BE2C (cell line): ENCODE measurements around the gene TOMM20L.
"Not testable (repeated sequence)": the region's sequence is repeated elsewhere in the genome, so short reads cannot be mapped to it uniquely, and the experiment has no call there.

Experiments
- DNase-seq: peaks from one replicate; pipeline ENCODE4 v3.0.0-alpha.2; 2020
- H3K27me3 ChIP-seq: fragments of 250-450 bp; sonication (Bioruptor Pico); 2 replicates; pipeline ENCODE4 v1.5.1; 2020; ENCODE audit warnings: mild to moderate bottlenecking
- H3K36me3 ChIP-seq: fragments of 250-450 bp; sonication (Bioruptor Pico); 2 replicates; pipeline ENCODE4 v1.5.1; 2020; ENCODE audit warnings: mild to moderate bottlenecking
- H3K4me1 ChIP-seq: fragments of 250-450 bp; sonication (Bioruptor Pico); 2 replicates; pipeline ENCODE4 v1.5.1; 2020
- H3K4me3 ChIP-seq: 2 replicates; pipeline ENCODE4 v1.5.1; 2011; ENCODE audit warnings: low read depth, low read length
- H3K9me3 ChIP-seq: fragments of 250-450 bp; sonication (Bioruptor Pico); 2 replicates; pipeline ENCODE4 v1.5.1; 2020
- TF ChIP-seq, protein P1 (sequence below): IDR thresholded peaks from 2 replicates; pipeline ENCODE4 v1.5.1; 2012; ENCODE audit warnings: mild to moderate bottlenecking, low read depth, low read length

The TOMM20L gene

DNA sequence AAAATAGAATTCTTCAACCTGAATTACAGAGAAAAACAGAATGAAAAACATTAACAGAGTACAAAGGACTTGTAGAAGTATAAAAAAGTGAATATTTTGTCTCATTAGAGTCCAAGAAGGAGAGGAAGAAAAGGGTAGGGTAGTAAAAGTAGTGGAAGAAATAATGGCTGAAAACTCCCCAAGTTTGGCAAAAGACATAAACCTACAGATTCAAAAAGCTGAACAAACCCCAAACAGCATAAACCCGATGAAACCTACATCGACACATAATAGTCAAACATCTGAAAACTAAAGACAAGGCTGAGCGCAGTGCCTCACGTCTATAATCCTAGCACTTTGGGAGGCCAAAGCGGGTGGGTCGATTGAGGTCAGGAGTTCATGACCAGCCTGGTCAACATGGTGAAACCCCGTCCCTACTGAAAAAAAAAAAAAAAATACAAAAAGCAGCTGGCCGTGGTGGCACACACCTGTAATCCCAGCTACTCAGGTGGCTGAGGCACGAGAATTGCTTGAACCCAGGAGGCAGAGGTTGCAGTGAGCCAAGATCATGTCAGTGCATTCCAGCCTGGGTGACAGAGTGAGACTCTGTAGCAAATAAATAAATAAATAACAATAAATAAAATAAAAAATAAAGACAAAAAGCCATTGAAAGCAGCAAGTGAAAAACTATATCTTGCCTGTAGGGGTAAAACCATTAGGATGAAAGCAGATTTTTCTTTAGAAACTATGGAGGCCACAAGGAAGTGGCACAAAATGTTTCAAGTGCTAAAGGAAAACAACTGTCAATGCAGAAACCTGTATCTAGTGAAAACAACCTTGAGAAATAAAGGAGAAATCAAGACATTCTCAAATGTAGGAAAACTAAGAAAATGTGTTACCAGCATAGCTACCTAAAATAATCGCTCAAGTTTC, 20.2 kb downstream of the TOMM20L start:
- DNase-seq = no peak
- H3K27me3 ChIP-seq = no peaks in the 10 kb centered on the region
- no peaks in the 10 kb centered on the region; the same call in 1 of the 2 replicates for H3K9me3 ChIP-seq
- no peak overlapping the region for H3K4me3 ChIP-seq
- TF ChIP-seq, protein P1, sequence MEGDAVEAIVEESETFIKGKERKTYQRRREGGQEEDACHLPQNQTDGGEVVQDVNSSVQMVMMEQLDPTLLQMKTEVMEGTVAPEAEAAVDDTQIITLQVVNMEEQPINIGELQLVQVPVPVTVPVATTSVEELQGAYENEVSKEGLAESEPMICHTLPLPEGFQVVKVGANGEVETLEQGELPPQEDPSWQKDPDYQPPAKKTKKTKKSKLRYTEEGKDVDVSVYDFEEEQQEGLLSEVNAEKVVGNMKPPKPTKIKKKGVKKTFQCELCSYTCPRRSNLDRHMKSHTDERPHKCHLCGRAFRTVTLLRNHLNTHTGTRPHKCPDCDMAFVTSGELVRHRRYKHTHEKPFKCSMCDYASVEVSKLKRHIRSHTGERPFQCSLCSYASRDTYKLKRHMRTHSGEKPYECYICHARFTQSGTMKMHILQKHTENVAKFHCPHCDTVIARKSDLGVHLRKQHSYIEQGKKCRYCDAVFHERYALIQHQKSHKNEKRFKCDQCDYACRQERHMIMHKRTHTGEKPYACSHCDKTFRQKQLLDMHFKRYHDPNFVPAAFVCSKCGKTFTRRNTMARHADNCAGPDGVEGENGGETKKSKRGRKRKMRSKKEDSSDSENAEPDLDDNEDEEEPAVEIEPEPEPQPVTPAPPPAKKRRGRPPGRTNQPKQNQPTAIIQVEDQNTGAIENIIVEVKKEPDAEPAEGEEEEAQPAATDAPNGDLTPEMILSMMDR = no peak
- peaks cover 5% of the 10 kb centered on the region for H3K4me1 ChIP-seq
- H3K36me3 ChIP-seq = peaks cover 72% of the 10 kb centered on the region

DNA sequence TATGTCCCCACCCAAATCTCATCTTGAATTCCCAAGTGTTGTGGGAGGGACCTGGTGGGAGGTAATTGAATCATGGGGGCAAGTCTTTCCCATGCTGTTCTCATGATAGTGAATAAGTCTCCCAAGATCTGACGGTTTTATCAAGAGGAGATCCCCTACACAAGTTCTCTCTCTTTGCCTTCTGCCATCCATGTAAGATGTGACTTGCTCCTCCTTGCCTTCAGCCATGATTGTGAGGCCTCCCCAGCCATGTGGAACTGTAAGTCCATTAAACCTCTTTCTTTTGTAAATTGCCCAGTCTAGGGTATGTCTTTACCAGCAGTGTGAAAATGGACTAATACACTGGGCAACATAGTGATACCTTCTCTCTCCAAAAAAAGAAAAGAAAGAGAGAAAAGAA, 21.2 kb downstream of the TOMM20L start:
- DNase-seq, H3K9me3 ChIP-seq, H3K4me1 ChIP-seq, H3K27me3 ChIP-seq, H3K4me3 ChIP-seq: not testable (repeated sequence)
- H3K36me3 ChIP-seq = peaks cover 64% of the 10 kb centered on the region

DNA sequence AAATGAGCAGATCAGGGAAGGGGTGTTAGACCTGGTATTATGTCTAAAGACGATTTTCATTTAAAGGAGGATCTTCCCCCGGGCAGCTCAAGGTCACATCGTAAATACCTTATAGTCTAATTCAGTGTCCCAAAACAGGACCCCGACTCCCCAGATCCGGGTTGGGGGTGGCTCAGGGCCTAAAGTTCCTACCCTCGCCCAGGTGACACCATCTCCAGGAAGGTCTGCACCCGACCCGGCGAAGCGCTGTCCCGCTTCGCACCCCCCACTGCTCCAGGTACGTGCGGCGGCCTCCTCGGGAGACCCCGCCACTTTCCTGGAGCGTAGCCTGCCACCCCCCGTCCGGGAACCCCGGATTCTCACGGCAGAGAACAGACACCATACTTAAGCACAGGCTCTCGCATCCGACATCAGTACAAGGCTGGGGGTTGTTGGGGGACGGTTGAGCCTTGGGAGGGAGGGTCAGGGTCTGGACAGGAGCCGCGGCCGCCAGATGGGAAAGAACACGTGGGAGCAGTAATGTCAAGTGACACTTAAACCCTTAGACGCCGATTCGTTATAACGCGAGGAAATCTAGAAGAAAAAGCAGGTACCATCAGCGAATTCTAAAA, 31.0 kb downstream of the TOMM20L start:
- no peaks in the 10 kb centered on the region for H3K9me3 ChIP-seq
- H3K27me3 ChIP-seq = no peaks in the 10 kb centered on the region
- TF ChIP-seq, protein P1 = no peak
- peak; percentile 79 for DNase-seq
- peaks cover 32% of the 10 kb centered on the region for H3K36me3 ChIP-seq
- H3K4me1 ChIP-seq = no peaks in the 10 kb centered on the region; the same call in 1 of the 2 replicates
- H3K4me3 ChIP-seq = peak overlapping the region; percentile 98

DNA sequence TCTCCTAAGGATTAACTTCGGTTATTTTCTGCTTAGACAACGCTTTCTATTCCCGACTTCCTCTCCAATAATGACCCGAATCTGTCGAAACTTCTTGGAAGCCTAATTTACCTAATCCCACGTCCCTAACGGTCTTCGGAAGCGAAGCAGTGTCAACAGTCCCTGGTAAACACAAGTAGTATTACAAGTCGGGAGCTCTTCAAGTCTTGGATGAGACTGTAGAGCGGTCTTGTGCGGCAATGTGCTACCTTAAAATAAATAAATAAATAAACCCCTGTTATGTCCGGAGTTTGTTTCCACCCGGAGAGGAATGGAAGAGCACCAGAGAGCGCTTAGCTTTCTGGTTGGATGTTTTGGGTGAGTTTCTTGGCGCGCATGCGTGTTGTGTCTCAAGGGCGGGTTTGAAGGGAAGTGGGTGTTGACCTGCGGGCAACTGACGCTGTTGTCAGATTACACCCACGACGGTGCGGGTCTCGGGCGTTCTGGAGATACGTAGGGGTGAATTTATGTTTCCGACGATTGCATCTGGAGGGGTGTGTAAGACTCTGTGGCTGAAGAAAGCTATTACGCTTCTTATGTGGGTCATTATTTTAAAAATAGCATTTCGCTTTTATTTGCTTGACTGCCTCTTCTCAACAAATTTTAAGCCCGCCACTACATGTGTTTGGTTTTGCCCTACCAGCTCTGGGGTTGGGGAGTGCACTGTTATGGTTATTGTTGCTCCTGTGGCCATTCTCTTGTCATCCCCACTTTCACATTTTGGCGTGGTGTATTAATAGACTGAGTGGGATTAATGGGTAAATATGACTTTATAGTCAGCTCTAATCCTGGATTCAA, 31.8 kb downstream of the TOMM20L start, which contains the start of the genes KIAA0586 and TIMM9:
TSS of gene KIAA0586 (plus strand) at position 439 of the 837 bp plus-strand sequence. CDS start 546 bp downstream, outside the sequence.
TSS of gene TIMM9 (minus strand) at position 251 of the 837 bp plus-strand sequence. CDS start 15,586 bp downstream, outside the sequence.
- H3K27me3 ChIP-seq = no peaks in the 10 kb centered on the region
- H3K4me1 ChIP-seq = no peaks in the 10 kb centered on the region; the same call in 1 of the 2 replicates
- TF ChIP-seq, protein P1 = no peak
- H3K9me3 ChIP-seq = no peaks in the 10 kb centered on the region
- peak within 1 kb of the TSS; percentile 98 for H3K4me3 ChIP-seq
- peak; percentile 96 for DNase-seq
- H3K36me3 ChIP-seq = peaks cover 30% of the 10 kb centered on the region

DNA sequence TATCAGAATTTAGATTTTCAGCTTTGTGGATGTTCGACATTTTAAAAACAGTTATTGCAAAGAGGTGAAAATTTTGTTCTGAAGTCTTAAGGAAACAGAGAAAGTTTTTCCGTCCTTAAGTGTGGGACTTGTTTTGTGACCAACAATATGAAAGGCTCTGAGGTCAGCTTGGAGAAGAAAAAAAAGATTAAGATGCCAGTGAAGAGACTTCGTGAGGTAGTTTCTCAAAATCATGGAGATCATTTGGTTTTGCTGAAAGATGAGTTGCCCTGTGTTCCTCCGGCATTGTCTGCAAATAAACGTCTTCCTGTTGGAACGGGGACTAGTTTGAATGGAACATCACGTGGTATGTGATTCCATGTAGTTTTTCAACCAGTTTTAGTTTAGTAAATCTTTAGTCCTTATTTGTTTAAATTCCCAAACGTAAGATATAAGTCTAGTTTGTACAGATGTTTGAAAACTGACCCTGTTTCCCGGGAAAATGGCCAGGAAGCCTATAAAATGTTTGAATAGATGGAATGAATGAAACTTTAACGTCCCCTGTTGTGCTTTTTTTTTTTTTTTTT, 32.5 kb downstream of the TOMM20L start:
- peak; percentile 28 for DNase-seq
- peaks cover 30% of the 10 kb centered on the region for H3K36me3 ChIP-seq
- TF ChIP-seq, protein P1 = no peak
- H3K4me1 ChIP-seq = no peaks in the 10 kb centered on the region; the same call in 1 of the 2 replicates
- no peaks in the 10 kb centered on the region for H3K27me3 ChIP-seq
- peak overlapping the region; percentile 98 for H3K4me3 ChIP-seq
- H3K9me3 ChIP-seq = no peaks in the 10 kb centered on the region

DNA sequence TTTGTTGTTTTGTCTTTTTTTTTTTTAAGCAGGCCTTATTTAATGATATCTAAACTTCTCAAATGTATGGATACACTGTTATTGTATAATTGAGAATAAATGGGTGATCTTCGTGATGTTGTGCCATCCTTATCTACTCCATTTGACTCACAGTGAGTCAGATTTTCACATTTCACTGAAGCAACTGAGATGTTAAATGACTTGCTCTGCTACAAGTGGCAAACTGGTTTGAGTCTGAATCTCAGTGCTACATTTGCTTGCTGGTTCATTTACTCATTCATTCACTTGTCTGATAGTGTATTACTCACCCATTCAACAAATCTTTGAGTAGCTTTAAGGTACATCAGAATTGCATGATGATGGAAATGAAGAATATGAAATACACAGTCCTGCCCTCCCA, 34.4 kb downstream of the TOMM20L start:
- no peak overlapping the region for H3K4me3 ChIP-seq
- peaks cover 27% of the 10 kb centered on the region for H3K36me3 ChIP-seq
- no peak for DNase-seq
- TF ChIP-seq, protein P1 = no peak
- H3K9me3 ChIP-seq = no peaks in the 10 kb centered on the region
- no peaks in the 10 kb centered on the region for H3K27me3 ChIP-seq
- H3K4me1 ChIP-seq = no peaks in the 10 kb centered on the region; the same call in 1 of the 2 replicates
